CD4-positive, alpha-beta T cell treated with Interleukin-12 subunit alpha and Interleukin-12 subunit beta, for 1 hour (primary cell): ENCODE measurements around the gene CLEC12A.
"Not testable (repeated sequence)": the region's sequence is repeated elsewhere in the genome, so short reads cannot be mapped to it uniquely, and the experiment has no call there.

ENCODE experiments used
- DNase-seq: peaks from one replicate; pipeline ENCODE4 v3.0.0-alpha.2; 2020

The CLEC12A gene

GRCh38 chr12:9973949-9974348, 2.7 kb downstream of the CLEC12A start:
- no peak for DNase-seq

DNA sequence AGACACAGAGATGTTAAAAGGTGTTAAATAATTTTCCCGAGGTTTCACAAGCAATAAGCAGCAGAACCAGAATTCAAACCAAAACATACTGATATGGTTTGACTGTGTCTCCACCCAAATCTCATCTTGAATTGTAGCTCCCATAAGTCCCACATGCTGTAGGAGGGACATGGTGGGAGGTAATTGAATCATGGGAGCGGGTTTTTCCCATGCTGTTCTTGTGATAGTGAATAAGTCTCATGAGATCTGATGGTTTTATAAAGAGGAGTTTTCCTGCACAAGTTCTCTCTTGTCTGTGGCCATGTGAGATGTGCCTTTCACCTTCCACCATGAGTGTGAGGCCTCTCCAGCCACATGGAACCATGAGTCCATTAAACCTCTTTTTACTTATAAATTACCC, 3.5 kb downstream of the CLEC12A start:
- DNase-seq: not testable (repeated sequence)

GRCh38 chr12:9975614-9976013, 4.4 kb downstream of the CLEC12A start:
- no peak for DNase-seq

DNA sequence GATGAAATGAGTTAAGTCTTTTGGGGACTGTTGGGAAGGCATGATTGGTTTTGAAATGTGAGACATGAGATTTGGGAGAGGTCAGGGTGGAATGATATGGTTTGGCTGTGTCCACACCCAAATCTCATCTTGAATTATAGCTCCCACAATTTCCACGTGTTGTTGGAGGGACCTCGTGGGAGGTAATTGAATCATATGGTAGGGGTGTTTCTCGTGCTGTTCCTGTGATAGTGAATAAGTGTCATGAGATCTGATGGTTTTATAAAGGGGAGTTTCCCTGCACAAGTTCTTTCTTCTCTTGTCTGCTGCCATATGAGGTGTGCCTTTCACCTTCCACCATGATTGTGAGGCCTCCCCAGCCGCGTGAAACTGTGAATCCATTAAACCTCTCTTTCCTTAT, 5.4 kb downstream of the CLEC12A start:
- DNase-seq: not testable (repeated sequence)

GRCh38 chr12:9977916-9978315, 6.7 kb downstream of the CLEC12A start:
- DNase-seq: no peak

- no peak for DNase-seq
Measured at GRCh38 chr12:9980126-9980525, 8.9 kb downstream of the CLEC12A start.

- no peak for DNase-seq
Measured at GRCh38 chr12:9991876-9992275, 20.7 kb downstream of the CLEC12A start.

- DNase-seq: no peak
Measured at GRCh38 chr12:9992296-9992695, 21.1 kb downstream of the CLEC12A start.

DNA sequence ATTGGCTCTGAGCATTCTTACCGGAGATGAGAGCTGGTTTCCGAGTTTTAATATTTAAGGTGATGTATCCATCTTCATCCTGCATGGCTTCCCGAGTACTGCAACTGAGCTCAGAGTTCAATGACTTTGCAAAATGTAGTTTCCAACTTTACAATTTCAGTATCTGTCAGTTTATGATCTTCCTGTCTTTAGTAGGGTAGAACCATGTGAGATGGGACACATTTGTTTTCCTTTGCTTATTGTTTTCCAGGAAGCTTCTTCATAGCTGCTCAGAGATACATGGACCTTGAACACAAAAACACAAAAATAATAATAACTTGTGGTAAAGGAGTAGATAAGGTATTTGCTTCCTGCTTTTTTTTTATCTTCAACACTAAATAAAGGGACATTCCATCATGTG, 27.8 kb downstream of the CLEC12A start, which contains the start of gene CLEC1B:
Gene CLEC1B (minus strand): TSS at position 106 of the 400 bp plus-strand sequence. CDS start 21 bp downstream, at position 85.
- no peak for DNase-seq

- no peak for DNase-seq
Measured at GRCh38 chr12:10001171-10001776, 30.1 kb downstream of the CLEC12A start.

DNA sequence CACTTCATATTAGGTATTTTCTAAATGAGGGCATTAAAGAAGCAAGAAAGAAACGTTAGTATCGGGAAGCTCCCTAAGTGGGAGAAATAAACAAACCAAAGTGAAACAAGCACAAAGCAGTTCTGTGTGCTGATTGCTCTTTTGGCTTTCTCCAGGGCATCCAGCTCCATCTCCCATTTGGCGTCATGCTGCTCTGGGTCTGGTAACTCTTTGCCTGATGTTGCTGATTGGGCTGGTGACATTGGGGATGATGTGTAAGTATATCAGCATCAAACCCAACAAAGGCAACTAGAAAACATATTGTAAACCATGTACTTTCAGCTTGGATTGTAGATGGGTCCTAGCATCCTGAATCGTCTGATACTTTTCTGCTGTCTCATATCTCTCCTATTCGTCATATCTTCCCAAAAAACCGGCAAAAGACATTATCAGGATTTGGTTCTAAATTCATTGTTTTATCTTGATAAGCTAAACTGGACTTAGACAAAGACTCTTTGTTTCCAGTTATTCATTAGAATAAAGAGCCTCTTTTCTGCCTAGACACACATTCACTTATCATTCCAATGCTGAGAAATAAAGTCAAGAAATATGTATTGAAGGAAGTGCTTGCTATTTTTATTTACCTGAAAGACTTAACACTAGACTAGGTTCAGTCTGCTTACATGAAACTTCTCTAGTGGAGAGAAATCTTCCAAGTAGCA, 41.6 kb downstream of the CLEC12A start:
- DNase-seq: no peak

GRCh38 chr12:10015450-10015849, 44.2 kb downstream of the CLEC12A start:
- no peak for DNase-seq

- DNase-seq: no peak
Measured at GRCh38 chr12:10016881-10017280, 45.7 kb downstream of the CLEC12A start.

DNA sequence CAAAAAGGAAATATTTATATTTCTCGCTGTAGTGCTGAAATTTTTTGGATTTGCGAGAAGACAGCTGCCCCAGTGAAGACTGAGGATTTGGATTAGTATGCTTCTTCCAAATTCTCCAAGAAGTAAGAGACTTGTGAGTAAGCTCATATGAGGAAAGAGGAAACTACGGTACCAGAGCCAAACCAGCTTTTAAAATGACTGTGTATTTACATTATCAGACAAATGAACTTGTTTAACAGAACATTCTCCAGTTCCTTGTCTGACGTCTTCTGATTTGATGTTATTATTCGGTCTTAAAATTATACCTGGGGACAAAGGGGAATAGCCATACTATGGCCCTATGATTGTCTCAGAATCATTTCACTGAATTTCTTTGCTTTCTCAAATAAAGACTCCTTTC, 47.2 kb downstream of the CLEC12A start:
- DNase-seq: no peak

GRCh38 chr12:10021342-10021741, 50.1 kb downstream of the CLEC12A start:
- no peak for DNase-seq

- no peak for DNase-seq
Measured at GRCh38 chr12:10025236-10025635, 54.0 kb downstream of the CLEC12A start.

DNA sequence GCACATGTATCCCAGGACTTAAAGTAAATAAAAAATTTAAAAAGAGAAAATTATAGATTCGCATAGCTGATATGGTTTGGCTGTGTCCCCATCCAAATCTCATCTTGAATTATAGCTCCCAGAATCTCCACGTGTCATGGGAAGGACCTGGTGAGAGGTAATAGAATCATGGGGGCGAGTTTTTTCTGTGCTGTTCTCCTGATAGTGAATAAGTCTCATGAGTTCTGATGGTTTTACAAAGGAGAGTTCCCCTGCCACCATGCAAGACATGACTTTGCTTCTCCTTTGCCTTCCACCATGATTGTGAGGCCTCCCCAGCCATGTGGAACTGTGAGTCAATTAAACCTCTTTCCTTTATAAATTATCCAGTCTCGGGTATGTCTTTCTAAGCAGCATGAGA, 55.5 kb downstream of the CLEC12A start:
- not testable (repeated sequence) for DNase-seq

DNA sequence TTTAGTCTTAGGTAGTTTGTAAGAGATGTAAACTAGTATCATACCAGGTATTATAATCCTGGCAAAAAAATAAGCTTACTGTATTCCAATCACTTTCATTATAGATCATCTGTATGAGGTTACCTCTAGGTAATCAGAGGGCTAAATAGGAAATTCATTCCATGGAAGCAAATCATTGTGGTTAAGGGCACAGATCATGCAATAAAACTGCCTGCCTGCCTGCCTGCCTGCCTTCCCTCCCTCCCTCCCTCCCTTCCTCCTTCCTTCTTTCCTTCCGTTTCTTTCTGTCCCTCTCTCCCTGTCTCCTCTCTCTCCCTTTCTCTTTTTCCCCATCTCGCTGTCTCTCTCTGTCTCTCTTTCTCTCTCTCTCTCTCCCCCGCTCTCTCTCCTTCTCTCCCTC, 56.1 kb downstream of the CLEC12A start:
- no peak for DNase-seq

DNA sequence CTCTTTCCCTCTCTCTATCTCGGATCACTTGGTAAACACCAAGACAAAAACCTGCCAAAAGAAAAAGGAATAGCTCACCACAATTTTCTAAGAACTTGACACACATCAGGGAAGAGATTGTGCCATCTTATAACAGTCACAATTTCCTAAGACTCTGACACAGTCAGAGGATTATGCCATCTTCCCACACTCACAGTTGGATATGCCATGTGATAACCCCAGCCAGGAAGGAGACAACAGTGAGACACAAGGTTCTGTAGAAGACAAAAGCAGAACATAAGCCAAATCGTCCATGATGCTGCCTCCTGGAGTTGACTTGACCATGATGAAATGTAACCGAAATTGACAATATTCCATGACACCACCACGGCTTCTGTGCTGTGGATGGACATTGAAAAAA, 56.5 kb downstream of the CLEC12A start:
- DNase-seq: no peak

- no peak for DNase-seq
Measured at GRCh38 chr12:10030446-10030845, 59.2 kb downstream of the CLEC12A start, which contains the start of gene CLEC9A. TSS of gene CLEC9A (plus strand) at chr12:10030682. CDS start at chr12:10052688, 22,006 bp downstream.

- no peak for DNase-seq
Measured at GRCh38 chr12:10031321-10031720, 60.1 kb downstream of the CLEC12A start.

DNA sequence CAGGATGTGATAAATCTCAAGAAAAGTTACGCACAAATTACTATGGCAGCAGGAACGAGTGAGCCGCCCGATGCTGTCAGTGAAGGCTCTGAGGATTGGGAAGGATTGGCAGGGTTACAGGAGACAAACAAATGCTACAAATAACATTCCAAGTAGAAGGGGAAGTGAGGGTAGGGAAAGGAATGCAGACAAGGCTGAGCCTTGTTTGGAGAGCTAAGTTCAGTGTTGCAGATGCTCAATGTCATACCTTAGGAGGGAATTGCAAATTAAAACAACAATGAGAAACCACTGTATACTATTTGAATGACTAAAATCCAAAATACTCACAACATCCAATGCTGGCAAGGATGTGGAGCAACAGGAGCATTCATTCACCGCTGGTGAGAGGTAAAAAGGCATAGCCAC, 60.6 kb downstream of the CLEC12A start:
- no peak for DNase-seq

DNA sequence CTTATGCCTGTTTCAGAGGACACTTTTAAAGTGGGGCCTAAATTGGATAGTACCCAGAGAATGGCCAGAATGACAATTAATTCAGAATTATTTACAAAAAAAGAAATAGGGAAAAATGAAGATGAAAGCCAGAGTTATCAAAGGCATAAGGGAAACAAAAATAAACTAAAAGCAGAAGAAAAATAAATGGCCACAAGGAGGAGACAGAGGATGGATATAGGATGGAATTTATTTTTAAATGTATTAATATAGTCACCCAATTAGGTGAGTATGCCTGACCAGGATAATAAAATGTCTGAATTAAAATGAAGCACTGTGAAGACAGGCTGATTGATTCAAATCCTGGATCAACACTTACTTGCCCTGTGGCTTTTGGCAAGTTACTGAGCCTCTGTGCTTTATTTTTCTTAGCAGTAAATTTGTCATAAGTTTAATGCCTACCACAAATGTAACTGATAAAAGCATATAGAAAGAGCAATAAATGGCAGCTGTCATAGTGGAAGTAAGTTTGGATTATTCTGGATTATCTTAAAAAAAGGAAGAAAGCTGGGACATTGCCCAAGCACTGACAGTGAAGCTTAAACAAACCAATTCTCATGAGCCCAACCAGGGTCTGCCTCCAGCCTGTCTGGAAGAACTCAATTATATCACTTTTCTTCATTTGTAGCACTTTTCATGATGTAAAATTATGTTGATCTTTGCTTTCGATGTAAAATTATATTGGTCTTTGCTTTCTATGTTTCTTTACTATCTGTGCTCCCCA, 62.8 kb downstream of the CLEC12A start:
- DNase-seq: no peak
